ENCODE measurements around the gene PABPC1L.

Gene PABPC1L

DNA sequence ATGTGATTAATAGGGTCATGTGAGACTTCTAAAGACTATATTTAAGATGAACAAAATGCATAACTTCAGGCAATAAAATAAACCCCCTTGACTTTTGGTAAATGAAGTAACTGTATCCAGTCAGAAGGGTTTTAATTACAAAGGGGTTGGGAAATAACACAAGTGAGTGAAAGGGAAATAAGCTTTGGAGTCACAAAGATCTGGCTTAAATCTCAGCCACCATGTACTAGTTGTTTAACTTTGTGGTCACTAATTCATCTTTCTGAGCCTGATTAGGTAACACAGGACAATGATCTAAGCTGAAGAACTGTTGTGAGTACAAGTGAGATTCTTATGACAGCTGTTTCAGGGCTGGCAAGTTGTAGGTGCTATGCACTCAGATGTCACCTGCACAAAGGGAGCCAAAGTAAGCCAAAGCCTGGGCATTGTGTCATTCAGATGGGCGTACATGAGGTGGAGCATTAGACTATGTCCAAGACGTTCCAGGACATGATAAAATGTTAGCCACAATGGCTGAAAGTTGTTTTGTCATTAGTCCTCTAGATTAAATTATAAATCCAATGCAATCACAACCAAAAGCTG is 36.5 kb downstream of the PABPC1L start:
- DNase-seq, result no peak

DNA sequence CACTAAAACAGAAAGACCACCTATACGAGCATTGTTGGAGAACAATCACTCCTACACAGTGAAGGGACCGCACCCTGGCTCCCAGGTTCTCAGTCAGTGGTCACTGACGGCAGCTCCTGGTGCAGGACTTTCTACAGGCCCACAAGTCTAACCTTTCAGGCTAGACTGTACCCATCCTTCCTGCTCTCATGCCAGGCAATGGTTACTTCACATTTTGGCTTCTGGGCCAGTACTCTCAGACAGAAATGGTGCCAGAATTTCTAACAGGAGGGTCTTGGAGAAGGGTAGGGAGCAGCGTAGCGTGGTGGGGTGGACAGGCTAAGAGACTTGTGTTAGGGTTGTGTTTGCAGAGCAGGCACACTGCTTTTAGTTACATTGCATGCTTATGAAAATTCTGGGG is 38.2 kb downstream of the PABPC1L start:
- DNase-seq, result no peak

- no peak for DNase-seq
Observed at GRCh38 chr20:44948513-44948912, 38.7 kb downstream of the PABPC1L start.

DNA sequence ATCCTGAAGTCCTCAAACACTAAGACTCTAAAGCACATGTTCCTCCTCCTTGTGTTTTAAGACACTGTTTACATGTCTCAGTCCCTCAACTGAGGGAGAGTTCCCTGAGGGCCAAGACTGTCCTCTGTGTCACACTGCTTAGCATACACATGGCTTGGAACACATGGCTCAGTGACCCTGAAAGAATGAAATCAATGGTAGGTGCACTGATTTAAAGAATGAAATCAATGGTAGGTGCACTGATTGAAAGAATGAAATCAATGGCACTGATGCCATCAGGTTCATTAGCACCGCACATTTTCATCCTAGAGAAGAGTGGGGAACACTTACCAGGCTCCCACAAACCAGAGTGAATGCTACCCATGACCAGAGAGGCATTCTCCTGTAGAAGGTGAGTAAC is 40.5 kb downstream of the PABPC1L start:
- DNase-seq, result no peak

DNA sequence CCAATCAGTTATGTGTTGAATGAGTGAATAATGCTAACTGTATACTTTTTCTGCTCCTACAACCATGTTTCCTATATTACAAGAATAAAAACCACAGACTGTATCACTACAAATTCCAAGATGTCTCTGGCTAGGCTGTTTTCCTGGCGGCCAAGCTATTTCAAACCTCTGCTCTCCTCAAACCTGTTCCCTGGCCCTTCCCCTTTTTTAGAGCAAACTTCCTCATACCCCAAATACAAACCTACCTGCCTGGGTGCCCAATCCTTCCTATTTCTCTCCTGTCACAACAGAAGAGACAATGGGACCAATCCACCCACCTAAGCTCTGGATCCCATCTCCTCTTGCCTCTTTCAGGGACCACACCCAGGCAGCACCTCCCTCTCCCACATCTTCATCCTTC is 42.9 kb downstream of the PABPC1L start:
- no peak for DNase-seq

- DNase-seq, result no peak
Observed at GRCh38 chr20:44954211-44954610, 44.4 kb downstream of the PABPC1L start.

- DNase-seq, result no peak
Observed at GRCh38 chr20:44955270-44955669, 45.4 kb downstream of the PABPC1L start.

DNA sequence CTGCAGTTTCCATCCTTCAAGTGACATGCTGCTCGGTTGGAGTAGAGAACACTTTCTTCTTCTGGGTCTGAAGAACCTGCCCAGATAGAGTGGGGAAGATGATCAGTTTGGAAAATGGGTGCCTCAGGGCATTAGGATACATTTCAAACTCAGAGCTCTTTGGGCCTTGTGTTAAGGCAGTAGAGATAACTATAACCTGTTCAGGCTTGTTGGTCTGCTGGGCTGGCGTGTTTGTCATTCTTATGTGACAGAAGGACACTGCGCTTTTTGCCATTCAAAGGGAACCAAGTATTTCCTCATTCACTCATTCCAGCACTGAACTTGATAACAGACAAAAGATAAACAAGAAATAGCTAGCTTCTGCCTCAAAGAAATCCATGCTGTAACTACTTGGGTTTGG is 46.5 kb downstream of the PABPC1L start:
- no peak for DNase-seq

- DNase-seq, result no peak
Observed at GRCh38 chr20:44958276-44958675, 48.4 kb downstream of the PABPC1L start.

DNA sequence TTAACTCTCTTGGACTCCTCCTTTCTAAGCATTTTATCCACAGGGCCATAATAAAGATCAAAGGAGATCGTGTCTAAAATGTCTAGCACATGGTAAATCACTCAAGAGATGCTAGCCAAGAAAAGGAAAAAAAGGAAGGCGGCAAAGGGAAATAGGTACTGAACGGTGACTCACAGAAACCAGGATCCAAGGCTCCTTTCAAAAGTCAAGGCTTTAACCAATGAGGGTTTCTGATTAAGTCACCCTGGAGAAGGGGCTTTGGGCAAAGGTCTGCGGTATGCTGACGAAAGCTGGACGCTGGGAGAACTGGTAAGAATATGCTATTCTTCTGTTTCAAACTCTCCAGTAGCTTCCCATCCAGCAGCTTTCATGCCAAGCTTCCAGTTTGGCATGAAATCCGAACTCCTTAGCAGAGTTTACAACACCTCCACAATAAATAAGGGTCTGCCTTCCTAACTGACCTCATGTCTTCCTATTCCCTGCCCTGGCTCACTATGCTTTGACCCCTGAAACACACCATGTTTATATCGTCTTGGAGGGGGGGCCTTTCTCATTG is 49.3 kb downstream of the PABPC1L start:
- no peak for DNase-seq

GRCh38 chr20:44959638-44960102 is 49.8 kb downstream of the PABPC1L start:
- DNase-seq, result peak; percentile 66

- DNase-seq, result peak; percentile 96
Observed at GRCh38 chr20:44960103-44960852, 50.4 kb downstream of the PABPC1L start, which contains the start of gene TOMM34. Gene TOMM34 (minus strand): TSS chr20:44960397. CDS start chr20:44960333, 64 bp downstream.

DNA sequence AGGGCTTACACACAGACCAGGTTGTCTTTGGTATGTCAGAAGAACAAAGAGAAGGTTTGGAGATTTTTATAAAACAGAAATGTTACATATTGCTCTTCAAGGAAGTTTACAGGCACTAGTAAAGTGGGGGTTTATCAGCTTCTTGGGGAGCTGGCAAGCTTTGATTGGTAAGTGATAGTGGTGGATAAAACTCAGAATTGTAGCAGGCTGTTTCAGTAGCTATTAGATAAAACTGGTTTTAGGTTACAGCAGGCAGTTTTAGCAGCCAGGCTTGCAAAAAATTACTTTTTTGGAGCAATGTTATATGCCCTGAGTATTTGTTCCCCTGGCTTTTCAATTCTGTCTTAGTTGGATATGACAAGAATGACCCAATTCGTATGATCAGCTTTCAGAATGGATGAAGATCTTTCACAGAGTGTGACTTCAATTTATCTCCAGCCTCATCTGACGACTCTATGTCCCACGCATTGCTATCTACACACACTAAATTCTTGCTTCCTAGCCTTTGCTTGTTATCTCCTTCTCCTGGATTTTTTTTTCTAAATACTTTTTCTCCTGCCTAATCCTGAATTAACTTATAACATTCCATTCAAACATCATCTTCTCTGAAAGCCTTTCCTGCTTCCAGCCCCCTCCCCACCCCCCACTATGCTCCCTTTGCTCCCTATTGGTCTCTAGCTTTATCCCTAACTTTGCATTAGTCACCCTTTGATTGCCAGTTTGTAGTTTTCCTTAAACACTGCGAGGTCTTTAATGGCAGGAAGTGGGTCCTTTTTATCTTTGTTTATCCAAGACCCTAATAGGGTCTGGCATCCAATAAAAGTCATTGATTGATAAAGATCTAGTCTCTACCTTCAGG is 51.4 kb downstream of the PABPC1L start:
- no peak for DNase-seq

- DNase-seq, result no peak
Observed at GRCh38 chr20:44961870-44962267, 52.0 kb downstream of the PABPC1L start.

- no peak for DNase-seq
Observed at GRCh38 chr20:44962483-44962882, 52.6 kb downstream of the PABPC1L start.

DNA sequence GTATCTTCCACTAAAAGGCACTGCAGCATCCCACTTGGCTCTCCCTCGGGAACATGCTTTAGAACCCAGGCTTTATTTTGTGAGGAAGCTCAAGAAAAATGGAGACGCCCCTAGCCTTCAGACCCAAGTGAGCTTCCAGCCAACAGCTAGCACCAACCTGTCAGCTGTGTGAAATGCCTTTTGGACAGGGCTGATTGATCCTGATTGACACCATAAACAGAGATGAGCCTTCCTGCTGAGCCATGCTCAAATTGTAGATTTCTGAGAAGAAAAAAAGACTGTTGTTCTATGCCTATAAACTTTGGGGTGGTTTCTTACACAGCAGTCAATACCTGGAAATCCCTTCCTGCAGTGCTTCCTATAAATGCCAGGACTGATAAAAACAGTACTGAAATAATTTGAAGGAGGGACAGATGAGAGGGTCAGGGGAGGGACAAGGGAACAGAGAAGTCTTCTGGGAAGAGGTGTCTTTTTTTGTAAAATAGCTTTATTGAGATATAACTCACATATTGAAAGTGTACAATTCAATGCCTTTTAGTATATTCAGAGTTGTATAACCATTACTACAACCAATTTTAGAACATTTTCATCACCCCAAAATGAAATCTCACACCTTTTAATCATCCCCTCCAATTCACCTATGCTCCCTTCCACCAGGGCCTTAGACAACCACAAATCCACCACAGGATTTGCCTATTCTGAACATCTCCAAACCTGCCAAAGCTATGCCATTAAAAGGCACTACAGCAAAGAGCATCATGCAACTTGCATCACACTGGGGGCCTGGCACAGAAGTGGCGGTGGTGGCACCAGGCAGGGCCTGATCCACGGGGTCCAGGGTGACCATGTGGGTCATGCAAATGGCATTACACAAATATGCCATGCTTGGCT is 53.7 kb downstream of the PABPC1L start:
- no peak for DNase-seq

GRCh38 chr20:44965651-44966029 is 55.8 kb downstream of the PABPC1L start:
- DNase-seq, result no peak

- DNase-seq, result peak; percentile 97
Observed at GRCh38 chr20:44966030-44966961, 56.4 kb downstream of the PABPC1L start, which contains the start of gene STK4. Gene STK4 (plus strand): TSS chr20:44966512. CDS start chr20:44966569, 57 bp downstream.

- no peak for DNase-seq
Observed at GRCh38 chr20:44967207-44967807, 57.4 kb downstream of the PABPC1L start.

GRCh38 chr20:44969300-44969894 is 59.5 kb downstream of the PABPC1L start:
- DNase-seq, result no peak
